Stimulated activated CD4-positive, alpha-beta T cell treated with anti-CD3 and anti-CD28 coated beads, Interleukin-2, amount 100 ng/mL, for 4 hours (primary cell): Measurements from ENCODE around the gene UBE2D4.
"Not testable (repeated sequence)": the region's sequence is repeated elsewhere in the genome, so short reads cannot be mapped to it uniquely, and the experiment has no call there.

Experiments used
- DNase-seq: peaks from one replicate; pipeline ENCODE4 v3.0.0-alpha.2; 2020; ENCODE audit warnings: low read depth

Gene UBE2D4

DNA sequence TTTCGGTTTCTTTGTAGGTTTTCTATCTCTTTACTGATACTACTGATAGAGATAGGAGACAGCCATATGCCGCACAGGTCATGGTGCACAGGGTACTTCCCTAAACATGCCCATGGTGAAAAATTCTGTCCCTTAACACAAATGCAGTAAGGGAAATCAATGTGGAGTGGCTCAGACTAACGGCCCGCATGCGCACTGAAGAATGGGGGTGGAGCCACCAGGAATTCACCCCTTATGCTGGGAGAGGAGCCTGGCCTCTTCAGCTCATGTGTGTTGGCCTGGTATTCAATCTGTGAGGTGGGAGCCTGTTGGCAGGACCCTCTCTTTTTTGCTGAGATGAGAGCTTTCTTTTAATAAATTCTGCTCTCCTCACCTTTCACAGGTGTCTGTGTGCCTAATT, 11.4 kb upstream of the UBE2D4 start:
- DNase-seq = no peak

DNA sequence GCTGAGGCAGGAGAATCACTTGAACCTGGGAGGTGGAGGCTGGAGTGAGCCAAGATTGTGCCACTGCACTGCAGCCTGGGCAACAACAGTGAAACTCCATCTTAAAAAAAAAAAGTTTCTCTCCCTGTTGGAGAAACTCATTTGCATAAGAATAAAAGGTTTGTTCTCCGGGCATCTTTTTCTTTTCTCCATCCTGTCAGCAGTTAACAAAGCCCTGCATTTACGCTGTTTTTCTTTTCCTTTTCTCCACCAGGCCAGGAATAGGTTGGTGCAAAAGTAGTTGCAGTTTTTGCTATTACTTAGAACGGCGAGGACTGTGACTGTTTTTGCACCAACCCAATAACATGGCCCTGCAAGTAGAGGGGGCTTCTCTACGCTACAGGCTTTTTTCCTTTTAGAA, 10.3 kb upstream of the UBE2D4 start:
- no peak for DNase-seq

DNA sequence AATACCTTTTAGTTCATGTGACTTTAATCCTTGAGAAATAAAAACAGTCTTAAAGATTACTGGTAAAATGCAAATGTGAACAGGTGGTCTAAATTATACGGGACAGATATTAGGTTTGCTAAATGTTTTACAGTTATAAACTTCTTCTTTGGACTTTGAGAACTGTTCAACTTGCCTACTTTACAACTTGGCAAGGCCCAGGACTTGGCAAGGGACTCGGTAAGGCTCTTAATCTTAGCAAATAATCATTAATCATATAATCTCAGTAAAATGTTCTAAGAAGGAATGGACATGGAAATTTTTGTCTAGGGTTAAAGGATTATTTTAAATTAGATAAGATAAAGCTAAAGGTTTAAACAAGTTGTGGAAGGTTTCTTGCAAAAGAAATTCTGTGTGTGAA, 4.8 kb upstream of the UBE2D4 start:
- no peak for DNase-seq

DNA sequence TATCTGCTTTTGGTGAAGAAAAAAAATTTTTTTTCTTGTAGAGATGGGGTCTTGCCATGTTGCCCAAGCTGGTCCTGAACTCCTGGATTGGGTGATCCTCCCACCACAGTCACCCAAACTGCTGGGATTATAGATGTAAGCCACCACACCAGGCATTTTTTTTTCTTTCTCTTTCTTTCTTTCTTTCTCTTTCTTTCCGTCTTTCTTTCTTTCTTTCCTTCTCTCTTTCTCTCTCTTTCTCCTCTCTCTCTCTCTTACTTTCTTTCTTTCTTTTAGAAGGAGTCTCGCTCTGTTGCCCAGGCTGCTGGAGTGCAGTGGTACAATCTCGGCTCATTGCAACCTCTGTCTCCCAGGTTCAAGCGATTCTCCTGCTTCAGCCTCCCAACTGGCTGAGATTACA, 3.5 kb upstream of the UBE2D4 start:
- no peak for DNase-seq

DNA sequence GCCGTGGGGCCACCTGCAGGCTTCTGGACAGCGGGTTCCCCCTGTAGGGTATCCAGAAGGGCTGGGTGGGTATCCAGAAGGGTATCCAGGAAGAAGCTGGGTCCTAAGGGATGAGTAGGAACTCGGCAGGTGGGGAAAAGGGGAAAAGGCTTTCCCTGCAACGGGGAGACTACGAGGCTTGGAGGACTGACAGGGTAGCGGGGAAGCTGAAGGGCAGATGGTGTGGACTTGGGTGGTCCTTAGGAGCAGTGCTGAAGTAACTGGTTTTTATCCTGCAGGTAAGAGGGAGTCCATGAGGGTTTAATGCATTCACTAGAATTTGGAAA, 525 bp downstream of the UBE2D4 start:
- no peak for DNase-seq

DNA sequence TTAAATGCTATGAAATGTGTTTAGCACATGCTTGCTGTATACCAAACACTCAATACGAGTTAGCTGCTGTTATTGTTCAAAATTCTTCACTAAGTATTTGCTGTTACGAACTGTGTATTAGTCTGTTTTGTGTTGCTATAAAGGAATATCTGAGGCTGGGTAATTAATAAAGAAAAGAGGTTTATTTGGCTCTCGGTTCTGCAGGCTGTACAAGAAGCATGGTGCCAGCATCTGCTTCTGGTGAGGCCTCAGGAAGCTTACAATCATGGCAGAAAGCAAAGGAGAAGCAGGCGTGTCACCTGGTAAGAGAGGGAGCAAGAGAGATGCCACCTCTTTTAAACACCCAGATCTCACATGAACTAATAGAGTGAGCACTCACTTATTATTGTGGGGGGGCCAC, 1.6 kb downstream of the UBE2D4 start:
- DNase-seq = no peak

DNA sequence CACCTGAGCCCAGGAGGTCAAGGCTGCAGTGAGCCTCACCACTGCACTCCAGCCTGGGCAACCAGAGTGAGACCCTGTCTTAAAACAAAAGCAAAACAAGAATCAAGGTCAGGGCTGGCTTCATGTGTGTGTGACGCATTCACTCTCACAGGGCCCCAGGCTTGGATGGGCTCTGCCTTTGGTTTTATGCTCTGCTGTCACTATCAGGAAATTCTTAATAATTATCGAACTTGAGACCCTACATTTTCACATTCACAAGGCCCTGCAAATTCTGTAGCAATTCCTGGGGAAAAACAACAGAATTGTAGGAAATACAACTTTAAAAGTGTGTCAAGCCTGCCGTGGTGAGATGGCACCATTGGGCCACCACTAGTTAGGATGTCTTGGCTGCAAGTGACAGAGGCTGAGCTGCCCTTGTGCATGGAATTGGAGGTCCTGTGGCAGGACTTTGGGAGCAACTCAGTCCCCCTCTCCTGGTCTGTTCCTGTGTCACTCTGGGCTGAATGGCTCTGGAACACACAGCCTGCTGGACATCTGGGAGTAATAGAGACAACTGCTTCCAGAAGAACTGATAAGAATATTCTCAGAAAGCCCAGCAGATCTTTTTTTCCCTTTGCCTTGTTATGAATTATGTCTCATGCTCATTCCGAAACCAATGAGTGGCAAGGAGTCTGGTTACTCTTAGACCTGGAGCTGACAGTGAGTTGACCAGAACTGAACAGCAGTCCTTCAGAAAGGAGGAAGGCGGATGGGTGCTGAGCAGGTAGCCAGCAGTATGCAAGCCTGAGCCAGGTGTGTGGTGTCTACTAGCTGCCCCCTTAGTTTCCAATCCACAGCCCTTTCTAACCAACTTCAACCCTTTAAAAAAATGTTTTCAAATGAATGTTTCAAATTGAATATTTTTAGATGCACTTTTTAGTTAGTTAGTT, 3.6 kb downstream of the UBE2D4 start:
- no peak for DNase-seq

DNA sequence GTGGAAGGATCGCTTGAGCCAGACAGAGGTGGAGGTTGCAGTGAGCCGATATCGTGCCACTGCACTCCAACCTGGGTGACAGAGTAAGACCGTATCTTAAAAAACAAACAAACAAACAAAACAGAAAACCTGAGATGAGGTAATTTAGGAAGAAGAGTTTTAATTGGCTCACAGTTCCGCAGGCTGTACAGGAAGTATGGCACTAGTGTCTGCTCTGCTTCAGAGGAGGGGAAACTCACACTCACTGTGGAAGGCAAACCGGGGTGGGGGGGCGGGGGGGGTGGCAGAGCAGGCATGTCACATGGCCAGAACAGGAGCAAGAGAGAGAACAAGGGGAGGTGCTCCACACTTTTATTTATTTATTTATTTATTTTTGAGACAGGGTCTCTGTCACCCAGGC, 5.1 kb downstream of the UBE2D4 start:
- peak; percentile 23 for DNase-seq

DNA sequence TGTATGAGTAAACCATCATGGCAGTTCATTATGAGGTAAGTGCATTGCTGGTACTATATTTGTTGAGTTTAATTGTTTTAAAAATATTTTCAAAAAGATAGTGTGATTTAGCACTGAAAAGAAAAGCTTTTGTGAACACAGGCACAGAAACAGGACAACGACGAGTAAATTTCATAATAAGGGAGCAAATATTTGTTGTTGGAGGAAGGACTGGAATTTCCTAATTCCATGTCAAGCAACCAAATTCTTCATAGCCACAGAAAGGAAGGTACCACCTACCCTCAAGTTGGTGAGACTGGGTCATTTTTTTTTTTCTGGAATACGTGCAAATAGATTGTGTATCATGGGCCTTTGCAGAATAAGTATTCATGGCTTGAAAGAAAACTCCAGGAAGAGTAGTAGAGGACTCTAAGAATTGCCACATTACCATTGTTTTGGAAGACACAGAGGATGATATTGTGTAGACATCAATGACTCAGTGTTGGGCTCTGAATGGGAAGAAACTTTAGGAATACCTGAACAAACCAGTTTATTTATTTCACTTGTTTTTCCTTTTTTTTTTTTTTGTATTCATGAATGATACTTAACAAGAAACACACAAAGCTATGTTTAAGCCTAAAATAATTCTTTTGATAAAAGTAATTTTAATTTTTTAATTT, 7.8 kb downstream of the UBE2D4 start:
- no peak for DNase-seq

DNA sequence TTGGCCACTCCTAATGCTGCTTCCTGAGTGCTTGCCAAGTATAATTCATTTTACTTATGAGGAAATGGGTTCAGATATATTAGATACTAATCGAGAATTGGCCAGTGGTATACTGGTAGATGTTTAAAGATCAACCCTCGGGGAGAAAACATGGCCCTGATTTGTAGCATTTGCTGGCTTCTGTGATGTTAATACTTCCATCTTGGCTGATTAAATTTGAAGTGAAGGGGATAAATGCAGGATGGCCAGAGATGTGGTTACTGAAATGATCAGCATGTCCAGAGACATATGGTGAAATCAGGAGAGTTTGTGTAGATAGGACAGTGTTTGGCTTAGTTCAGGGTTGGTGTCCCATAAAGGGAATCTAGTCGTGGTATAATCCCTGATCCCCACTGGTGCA, 11.2 kb downstream of the UBE2D4 start:
- no peak for DNase-seq

DNA sequence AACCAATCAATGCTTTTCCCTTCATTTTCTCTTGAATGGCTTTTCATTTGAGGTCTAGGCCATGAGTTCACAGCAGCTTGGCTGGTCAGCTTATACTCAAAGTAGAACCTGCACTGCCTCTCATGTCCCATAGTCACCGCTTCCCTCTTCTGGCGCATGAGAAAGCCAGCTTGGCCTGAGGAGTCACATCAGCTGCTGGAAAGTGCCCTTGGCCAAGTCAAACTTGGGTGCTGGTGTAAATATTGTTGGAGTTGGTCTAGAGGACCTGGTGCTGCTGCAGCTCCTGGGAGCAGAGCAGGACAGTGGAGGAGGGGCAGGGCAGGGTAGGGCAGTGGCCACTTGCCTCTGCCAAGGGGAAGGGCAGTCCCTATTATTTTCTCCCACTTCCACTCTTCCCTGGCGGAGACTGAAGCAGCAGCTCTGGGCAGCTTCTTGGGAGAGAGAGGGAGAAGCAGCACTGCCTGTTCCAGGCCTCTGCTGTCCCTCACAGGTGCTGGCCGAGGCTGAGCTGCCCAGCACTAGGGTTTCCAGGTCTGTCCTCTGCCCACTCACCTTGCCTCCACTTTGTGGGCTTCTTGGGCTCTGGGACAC, 12.8 kb downstream of the UBE2D4 start:
- no peak for DNase-seq

DNA sequence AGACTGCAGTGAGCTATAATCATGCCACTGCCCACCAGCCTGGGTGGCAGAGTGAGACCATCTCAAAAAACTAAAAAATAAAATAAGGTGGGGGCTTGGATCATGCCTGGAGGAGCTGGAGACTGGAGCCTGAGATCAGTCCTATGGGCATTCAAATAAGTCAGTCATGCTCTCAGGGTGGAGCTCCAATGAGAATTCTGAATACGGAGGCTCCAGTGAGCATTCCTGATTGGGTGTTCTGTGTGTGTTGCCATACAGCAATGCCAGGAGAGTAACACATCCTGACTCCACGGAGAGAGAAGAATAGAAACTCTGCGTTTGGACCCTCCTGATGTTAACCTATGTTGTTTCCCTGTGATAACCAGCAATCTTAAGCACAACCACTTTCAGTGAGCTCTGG, 16.0 kb downstream of the UBE2D4 start:
- DNase-seq = no peak

DNA sequence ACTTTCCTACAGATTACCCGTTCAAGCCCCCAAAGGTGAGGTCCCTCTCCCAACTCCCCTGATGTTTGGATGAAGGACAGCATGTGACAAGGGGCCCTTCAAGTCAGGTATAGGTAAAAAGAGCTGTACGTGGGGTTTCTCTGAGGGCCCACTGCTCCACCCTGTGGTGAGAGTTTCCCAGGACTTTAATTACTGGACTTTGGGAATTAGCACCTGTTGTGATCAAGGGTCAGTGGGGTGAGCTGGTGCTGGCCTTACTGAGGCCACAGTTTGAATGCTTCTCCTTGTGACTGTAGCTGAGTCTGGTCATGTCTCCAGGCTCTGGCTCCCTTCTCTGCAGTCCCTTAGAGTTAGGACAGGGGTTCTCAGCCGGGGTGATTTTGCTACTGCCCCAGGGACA, 16.8 kb downstream of the UBE2D4 start:
- no peak for DNase-seq

DNA sequence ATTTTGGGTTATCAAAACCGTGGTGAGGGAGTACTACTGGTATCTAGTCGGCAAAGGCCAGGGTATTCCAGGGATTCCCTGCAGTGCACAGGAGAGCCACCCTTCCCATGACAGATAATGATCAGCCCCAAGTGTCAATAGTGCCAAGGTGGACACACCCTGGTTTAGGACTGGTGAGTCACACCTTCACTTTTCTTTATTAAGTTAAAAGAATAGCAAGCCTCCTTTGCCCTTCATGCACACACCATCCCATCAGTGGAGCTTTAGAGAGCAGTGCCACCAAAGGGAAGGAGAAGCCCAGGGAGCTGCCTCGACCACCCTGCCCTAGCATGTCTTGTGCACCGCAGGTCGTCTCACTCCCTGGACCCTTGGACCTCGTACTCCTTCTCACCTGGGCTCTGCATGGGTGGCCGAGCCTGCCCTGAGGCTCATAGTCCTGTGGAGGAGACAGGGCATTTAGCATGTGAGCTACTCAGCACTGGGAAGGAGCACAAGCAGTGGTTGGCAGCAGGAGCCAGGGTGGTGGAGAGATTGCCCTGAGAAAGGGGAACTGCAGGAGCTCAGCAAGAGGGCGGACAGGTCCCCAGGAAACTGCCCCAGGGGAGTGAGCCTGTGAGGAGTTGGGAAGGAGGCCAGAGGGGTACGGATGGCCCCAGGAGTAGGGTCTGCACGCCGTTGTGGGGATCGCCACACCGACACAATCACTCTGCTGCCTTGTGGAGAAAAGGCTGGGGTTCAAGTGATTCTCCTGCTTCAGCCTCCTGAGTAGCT, 17.4 kb downstream of the UBE2D4 start:
- no peak for DNase-seq

DNA sequence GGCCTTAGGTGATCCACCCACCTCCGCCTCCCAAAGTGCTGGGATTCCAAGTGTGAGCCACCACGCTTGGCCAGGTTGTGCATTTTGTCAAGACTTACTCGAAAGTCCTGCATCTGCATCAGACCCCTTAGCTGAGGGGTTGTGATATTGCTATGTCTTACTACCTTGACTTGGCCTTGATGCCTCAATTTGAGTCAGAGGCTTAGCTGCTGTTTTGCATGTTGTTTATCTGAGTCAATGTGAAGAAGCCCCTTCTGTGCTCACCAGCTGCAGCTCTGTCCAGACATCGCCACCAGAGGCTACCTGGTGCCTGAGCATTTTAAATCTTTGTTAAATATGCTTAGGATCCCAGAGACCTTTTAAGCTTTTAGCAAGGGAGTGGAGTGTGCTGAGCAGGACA, 18.1 kb downstream of the UBE2D4 start:
- no peak for DNase-seq

DNA sequence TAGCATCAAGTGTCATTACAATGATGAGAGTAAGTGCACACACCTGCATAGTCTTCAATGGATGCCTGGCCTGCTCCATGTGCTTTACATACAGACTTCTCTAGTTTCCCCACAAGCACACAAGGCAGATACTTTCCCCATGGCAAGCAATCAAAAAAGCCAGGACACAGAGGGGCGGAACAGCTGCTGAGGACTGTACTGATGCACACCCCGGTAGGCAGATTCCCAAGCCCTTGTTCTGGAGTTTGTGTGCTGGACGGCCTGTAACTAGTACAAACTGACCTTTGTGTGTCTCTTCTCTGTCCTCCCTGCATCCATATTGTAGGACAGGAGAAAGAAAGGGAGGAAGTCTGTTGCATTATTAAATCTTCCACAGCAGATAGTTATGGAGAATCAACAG, 25.8 kb downstream of the UBE2D4 start:
- no peak for DNase-seq

DNA sequence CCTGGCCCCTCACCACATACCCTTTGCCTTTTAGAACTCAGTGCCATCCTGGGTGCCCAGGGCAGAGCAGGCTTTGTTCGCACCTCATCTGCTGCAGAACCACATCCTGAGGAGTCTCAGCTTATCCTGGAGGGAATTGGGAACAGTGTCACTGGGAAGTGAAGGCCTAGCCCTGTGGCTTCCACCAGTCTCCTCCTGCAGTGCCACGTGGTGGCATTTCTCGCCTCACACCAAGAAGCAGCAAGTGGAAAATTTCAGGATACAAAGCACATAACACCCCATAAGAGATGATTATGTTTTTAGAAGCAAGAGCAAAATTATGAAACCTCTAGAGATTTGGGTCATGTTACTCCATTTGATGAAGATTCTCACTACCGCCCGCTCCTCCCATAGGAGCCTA, 26.8 kb downstream of the UBE2D4 start:
- no peak for DNase-seq

DNA sequence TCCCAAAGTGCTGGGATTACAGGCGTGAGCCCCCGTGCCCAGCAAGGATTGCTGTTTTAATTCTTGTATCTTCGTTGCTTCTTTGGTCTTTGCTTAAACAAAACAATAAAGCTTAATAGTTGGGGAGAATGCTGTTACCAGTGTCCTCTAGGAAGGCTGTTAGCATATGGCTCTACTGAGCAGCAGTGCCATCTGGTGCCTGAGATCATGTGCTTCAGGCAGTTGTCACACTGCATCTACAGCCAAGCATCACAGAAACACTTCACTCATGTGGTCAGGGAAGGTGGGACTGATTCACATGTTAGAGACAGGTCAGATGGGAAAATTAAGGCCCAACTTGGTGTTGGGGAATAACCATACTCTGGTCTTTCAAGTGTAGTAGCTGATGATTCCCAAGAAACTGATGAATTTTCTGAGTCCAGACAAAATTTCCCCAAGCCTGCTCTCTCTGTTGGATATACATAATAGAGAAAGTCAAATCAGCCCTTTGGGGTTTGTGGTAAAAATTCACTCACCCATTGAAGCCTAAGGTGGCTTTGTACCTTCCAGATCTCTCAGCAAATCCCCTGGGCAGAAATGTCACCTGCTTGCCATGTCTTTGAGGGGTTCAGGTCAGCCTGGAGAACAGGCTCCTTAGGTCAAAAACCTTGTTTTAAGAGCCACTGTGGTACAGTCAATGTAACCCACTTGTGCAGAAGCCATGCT, 28.4 kb downstream of the UBE2D4 start:
- DNase-seq = no peak

DNA sequence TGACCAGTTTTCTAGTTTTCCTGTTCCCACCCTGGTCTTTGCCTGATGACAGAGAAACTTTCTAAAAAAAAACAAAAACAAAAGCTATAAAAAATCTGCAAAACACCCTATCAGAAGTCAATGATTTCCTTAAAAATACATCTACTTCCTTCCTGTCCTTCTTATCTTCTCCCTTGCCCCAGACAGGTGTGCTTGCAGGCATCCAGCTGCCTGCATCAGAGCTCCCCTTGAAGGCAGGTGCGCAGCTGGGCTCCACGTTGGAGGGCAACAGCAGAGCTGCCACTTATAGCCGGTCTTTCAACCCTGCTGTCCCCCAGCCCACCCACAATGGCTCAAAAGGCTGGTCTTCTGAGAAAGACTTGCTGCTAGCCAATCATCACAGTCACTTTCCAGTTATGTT, 29.8 kb downstream of the UBE2D4 start:
- DNase-seq = no peak

DNA sequence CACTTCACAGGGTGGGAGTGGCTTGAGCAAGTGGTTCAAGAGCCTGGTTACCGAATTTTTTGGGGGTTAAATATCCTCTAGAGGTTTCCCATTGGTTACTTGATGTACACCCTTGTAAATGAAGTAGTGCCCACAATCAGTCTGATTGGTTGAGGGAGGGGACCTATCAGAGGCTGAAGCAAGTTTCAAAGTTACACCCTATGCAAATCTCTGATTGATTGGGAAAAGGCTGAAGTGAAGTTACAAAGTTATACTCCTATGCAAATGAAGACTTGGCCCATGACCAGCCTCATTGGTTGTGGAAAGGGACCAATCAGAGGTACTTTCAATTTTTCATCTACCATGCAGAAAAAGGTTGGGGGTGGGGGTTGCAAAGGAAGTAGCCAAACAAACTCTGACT, 34.7 kb downstream of the UBE2D4 start:
- no peak for DNase-seq

DNA sequence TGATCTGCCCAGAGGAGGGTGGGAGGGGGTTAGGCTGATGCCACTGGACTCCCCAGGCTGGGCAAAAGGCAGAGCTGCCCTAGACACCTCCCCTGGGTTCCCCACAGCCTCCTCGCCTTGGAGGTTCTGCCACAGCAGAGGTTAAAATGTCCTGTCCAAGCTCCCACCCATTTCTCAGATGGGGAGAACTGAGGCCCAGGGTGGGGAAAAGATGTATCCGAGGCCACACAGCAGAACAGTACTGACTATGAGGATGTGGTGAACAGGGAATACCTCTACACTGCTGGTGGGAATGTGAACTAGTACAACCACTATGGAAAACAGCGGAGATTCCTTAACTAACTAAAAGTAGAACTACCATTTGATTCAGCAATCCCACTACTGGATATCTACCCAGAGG, 40.2 kb downstream of the UBE2D4 start:
- DNase-seq = not testable (repeated sequence)
